ENCODE measurements around the gene BST1.
A peak's percentile ranks its signal among the peaks of the same experiment; 100 is the strongest.
"Not testable (repeated sequence)": the region's sequence is repeated elsewhere in the genome, so short reads cannot be mapped to it uniquely, and the experiment has no call there.

BST1 gene

DNA sequence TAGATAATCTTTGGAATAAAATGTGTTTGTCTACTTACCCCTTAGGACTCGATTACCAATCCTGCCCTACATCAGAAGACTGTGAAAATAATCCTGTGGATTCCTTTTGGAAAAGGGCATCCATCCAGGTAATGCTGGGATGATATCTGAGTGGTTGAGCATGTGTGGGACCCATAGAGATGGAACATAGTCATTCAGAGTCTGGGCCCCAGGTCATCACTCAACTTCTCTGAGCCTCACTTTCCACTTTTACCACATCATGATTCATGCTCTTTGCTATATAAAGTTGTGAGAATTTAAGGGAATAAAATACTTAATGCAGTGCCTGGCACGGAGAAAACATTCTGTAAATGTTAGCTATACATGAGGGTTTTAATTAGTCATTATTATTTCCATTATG is 8.9 kb downstream of the BST1 start:
- DNase-seq (ENCODE audit: low read depth in 2 of 2) = no peak

- no peak for DNase-seq (ENCODE audit: low read depth in 2 of 2)
Observed at GRCh38 chr4:15712214-15712613, 9.3 kb downstream of the BST1 start.

DNA sequence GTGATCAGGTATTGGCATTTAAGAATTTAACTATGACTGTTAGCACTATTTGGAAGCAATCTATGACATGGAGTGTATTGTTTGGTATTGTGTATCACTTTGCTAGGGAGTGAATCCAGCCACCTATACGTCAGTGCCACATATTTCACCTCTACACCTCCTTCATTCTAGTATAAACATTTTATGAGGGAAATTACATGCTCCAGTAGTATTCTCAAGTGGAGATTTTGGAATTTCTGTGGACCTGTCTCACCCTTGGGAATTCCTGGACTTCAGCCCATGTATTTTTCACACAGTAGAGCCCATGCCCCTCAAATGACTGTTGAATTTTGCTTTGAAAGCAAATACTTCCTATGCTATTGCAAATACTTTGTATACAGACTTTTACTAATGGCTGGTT is 11.3 kb downstream of the BST1 start:
- DNase-seq (ENCODE audit: low read depth in 2 of 2) = no peak

- DNase-seq (ENCODE audit: low read depth in 2 of 2) = no peak
Observed at GRCh38 chr4:15714646-15715435, 12.0 kb downstream of the BST1 start.

- DNase-seq (ENCODE audit: low read depth in 2 of 2) = no peak
Observed at GRCh38 chr4:15716115-15716514, 13.2 kb downstream of the BST1 start.

GRCh38 chr4:15717086-15717485 is 14.2 kb downstream of the BST1 start:
- no peak for DNase-seq (ENCODE audit: low read depth in 2 of 2)

GRCh38 chr4:15717657-15718416 is 15.0 kb downstream of the BST1 start:
- DNase-seq (ENCODE audit: low read depth in 2 of 2) = no peak

GRCh38 chr4:15718465-15718864 is 15.6 kb downstream of the BST1 start:
- DNase-seq (ENCODE audit: low read depth in 2 of 2) = no peak

- no peak for DNase-seq (ENCODE audit: low read depth in 2 of 2)
Observed at GRCh38 chr4:15718959-15719358, 16.1 kb downstream of the BST1 start.

GRCh38 chr4:15719506-15719905 is 16.6 kb downstream of the BST1 start:
- no peak for DNase-seq (ENCODE audit: low read depth in 2 of 2)

DNA sequence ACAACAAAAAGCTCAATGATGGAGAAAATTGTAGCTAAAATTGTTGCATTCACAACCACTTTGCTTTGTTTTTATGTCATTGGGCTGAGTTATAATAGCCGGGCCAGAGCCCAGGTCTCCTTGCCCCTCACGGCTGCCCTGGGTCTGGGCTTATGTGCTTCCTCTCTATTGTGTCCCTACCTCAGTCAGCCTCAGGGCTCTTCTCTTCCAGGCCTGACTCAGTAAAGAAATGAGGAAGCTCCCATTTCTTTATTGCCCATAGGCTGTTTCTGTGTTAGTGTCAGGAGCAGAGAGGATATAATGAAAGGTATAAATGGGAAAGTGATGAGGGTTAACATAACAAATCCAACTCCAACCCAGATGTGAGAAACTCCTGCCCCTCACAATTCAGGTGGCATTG is 18.0 kb downstream of the BST1 start:
- no peak for DNase-seq (ENCODE audit: low read depth in 2 of 2)

DNA sequence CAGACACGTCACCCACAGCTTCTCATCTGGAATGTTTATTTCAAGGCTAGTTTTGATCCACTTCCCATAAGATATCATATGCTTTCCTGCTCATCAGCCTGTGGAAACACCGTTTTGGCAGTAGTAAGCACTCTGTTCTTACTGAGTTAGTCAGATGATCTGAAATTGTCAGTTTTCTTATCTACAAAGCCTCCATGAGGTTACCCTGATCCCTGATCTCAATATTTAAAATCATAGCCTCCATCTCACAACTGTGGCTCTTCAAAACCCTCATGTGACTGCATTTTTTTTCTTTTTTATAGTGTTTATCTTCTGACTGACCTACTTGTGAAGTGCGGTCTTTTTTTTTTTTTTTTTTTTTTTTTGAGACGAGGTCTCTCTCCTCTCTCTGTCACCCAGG is 22.7 kb downstream of the BST1 start:
- DNase-seq (ENCODE audit: low read depth in 2 of 2) = no peak

DNA sequence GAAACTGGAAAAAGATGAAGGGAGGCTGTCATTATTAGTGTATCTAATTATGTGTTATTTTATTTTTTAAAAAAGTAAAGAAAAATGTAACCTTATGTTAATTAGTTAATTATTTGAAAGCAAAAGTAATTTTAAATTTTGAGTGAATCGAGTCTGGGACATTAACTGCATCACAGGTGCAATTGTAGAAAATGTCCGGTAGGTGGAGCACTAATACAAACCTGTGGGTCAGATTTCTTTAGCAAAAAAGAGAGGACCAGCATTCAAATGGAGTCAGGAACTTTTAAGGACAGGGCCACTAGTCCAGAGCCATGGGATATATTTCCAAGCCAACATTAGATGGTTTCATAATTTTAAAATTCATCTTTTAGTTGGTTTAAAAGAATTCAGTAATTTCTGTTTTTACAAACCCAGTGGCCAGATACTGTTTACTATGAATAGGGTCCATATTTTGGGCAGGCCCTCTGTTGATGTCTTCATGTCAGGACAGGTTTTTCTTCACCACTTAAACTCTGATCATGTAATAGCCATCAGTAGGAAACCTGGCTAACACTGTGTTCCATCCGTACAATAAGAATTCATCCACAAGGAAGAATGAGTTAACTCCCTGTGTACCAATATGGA is 27.2 kb downstream of the BST1 start:
- DNase-seq (ENCODE audit: low read depth in 2 of 2) = peak in 1 of 2 donors; percentile 12

- DNase-seq (ENCODE audit: low read depth in 2 of 2) = not testable (repeated sequence)
Observed at GRCh38 chr4:15733061-15733460, 30.2 kb downstream of the BST1 start.

DNA sequence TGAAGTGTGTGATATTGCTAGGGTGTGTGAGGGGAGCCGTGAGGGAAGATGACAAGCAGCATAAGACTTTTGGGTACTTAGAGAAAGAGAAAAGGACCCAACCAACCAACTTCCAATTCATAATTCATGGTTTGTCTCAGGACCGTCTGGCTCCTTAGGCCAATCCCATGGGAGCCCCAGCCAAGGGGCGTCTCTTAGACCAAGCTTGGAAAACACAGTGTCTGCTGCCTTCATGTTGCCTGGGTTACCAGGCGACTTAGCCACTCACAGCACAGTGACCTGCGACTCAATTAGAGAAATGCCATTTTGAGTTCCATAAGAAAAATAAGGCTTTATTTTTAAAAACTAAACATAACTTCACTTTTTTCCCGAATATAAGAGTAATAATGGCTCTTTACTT is 32.7 kb downstream of the BST1 start:
- DNase-seq (ENCODE audit: low read depth in 2 of 2) = no peak

GRCh38 chr4:15736514-15737050 is 33.7 kb downstream of the BST1 start:
- no peak for DNase-seq (ENCODE audit: low read depth in 2 of 2)

- no peak for DNase-seq (ENCODE audit: low read depth in 2 of 2)
Observed at GRCh38 chr4:15737255-15737654, 34.4 kb downstream of the BST1 start.

DNA sequence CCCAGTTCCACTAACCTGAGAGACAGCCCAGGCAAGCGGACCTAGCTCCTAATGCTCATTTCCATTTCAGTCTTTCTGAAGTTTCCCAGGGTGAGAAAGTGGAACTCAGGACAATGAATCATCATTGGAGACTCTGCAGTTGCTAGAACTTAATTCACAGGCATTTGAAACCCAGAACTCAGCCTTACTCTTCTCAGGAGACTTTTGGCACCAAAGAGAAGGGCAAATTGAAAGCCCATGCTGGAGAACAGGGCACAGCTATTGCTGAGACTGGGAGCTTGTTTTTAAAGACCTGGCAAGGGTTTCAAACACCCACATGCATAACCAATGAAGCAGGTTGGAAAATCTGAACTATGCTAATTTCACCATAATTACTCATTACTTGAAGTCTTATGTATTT is 36.0 kb downstream of the BST1 start:
- no peak for DNase-seq (ENCODE audit: low read depth in 2 of 2)

DNA sequence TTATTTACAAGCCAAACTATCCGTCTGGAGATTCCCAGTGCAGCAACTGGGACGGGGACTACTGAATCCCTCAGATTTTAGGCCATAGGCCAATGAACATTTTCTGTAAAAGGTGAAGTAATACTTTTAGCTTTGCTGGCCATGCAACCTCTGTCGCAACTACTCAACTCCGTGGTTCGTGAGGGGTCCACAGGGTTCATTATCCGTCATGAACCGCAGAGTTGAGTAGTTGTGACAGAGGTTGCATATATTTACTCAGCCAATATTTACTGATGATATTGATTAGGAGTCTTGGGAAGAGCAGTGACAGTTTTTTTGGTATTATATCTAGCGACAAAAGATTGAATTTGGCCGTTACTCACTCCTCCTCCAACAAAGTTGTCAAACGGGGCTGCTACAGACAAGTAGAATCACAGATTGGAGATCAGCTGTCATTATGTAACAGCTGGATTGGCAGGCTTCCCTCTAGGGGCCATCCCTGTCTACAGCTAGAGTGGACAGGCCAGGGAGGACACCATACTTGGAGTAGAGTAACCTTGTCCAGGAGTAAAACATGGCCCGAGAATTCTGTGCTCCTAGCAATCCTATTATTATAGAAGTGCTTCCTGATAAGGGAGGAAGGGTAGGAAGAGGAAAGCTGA is 38.0 kb downstream of the BST1 start:
- DNase-seq (ENCODE audit: low read depth in 2 of 2) = no peak

- DNase-seq (ENCODE audit: low read depth in 2 of 2) = no peak
Observed at GRCh38 chr4:15742083-15742582, 39.3 kb downstream of the BST1 start.

DNA sequence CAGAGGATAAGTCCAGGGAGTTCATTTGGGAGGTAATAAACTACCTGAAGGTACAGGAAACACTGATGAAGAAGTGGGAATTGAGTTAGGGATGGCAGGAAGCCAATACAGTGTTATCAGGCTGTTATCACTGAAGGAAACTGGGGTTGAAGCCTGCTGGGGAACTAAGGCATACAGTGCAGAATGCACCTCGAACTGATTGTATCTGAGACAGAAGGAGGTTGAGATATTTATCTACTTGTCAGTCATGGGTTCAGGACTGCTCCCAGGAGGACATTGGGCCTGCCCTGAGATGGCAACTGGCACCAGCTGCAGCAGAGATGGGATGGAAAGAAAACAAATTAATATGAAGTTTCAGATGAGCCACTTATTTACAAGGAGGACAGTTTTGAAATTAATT is 39.8 kb downstream of the BST1 start:
- DNase-seq (ENCODE audit: low read depth in 2 of 2) = no peak

- DNase-seq (ENCODE audit: low read depth in 2 of 2) = no peak
Observed at GRCh38 chr4:15744016-15744545, 41.2 kb downstream of the BST1 start.

Measured in stimulated activated CD4-positive, alpha-beta T cell treated with anti-CD3 and anti-CD28 coated beads, Interleukin-1b, Interleukin-23, amount 100 ng/mL, for 4 hours (primary cell).